C4-2B (cell line): ENCODE results near the gene CD47.

Experiments
- CTCF ChIP-seq: fragments of 450-650 bp; conservative IDR thresholded peaks from 2 replicates; pipeline ENCODE4 v1.5.1; 2017; ENCODE audit warnings: mild to moderate bottlenecking
- ZFX ChIP-seq: fragments of 450-650 bp; IDR thresholded peaks from 2 replicates; pipeline ENCODE4 v1.6.1; 2017

DNA sequence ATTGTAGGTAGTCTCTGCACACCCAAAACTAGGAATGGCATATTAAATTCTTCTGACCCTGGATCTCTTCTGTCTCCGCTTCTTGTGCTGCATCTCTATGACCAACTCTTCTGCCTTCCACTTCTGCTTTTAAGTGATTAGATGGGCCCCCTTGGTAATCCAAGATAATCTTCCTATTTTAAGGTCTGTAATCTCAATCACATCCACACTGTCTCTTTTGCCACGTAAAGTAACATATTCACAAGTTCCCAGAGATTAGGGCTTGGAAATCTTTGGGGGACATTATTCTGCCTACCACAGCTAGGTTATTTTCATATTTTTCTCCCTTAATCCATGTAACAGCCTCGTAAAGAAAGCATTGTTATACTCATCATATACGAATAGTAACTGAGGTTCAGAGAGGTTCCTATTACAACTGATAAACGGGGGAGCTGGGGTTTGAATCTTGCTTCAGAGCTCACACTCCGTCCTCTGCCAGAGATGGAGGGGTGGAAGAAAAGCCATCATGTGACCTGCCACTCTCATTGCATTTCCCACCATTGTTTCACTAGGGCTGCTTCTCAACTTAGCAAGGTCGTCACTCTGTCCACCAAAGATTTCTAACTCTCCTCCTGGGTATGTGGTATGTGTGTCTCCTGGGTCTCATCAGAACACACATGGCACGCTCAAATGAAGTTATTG is 6.6 kb upstream of the CD47 start:
- TF ChIP-seq CTCF (no peak), ZFX (no peak)
